H1 (cell line): ENCODE measurements around the gene IL5. TPM values are rescaled to one million over a fixed set of nuclear protein-coding genes. Genes with fewer than 3 reads are reported as not detected.
A peak's percentile ranks its signal among the peaks of the same experiment; 100 is the strongest.

ENCODE experiments used
- CTCF ChIA-PET: fragments of 300-600 bp; sonication (Branson Sonifier 250); formaldehyde crosslinking; loops from one replicate; lab custom pipeline; 2021; ENCODE audit not compliant: partially characterized antibody; lab: Charles Lee
- POLR2A ChIA-PET: fragments of 300-600 bp; sonication (Branson Sonifier 250); formaldehyde crosslinking; loops from one replicate; lab custom pipeline; 2021; ENCODE audit warnings: inconsistent platforms; ENCODE audit not compliant: partially characterized antibody; lab: Charles Lee
- DNase-seq, 2 experiments: peaks; one replicate each; pipeline versions ENCODE4 v3.0.0 to v3.0.0-alpha.2; 2010 to 2022; ENCODE audit warnings: low spot score in 2 of 2, low read depth in 1 of 2, mixed read lengths in 1 of 2
- FAIRE-seq: peaks from 2 replicates; lab custom pipeline; 2011; peaks lifted over from hg19 to GRCh38; lab: Jason Lieb, UNC
- H2AFZ ChIP-seq: 2 replicates; pipeline ENCODE4 v1.8.1; 2012; ENCODE audit warnings: low read length, inconsistent platforms
- H2AK5ac ChIP-seq: 2 replicates; pipeline ENCODE4 v1.6.1; 2013; ENCODE audit warnings: low read depth, low read length
- H2BK120ac ChIP-seq: replicated peaks from 2 replicates; pipeline ENCODE3; 2013; ENCODE audit warnings: low read depth, low read length, inconsistent platforms
- H2BK12ac ChIP-seq: 2 replicates; pipeline ENCODE4 v1.6.1; 2013; ENCODE audit warnings: low read depth, low read length
- H2BK15ac ChIP-seq: 2 replicates; pipeline ENCODE4 v1.6.1; 2013; ENCODE audit warnings: low read length
- H2BK20ac ChIP-seq: 2 replicates; pipeline ENCODE4 v1.6.1; 2013; ENCODE audit warnings: low read length
- H2BK5ac ChIP-seq: 2 replicates; pipeline ENCODE4 v1.6.1; 2013; ENCODE audit warnings: low read depth, low read length
- H3K14ac ChIP-seq: 2 replicates; pipeline ENCODE4 v1.6.1; 2013; ENCODE audit warnings: inconsistent platforms; ENCODE audit not compliant: insufficient read length
- H3K18ac ChIP-seq: 2 replicates; pipeline ENCODE4 v1.6.1; 2013; ENCODE audit warnings: low read length; ENCODE audit errors: extremely low read depth
- H3K23ac ChIP-seq: 2 replicates; pipeline ENCODE4 v1.6.1; 2013; ENCODE audit warnings: inconsistent platforms; ENCODE audit not compliant: insufficient read length
- H3K23me2 ChIP-seq: 2 replicates; pipeline ENCODE4 v1.6.1; 2013; ENCODE audit warnings: low read depth, low read length
- H3K27ac ChIP-seq: 2 replicates; pipeline ENCODE4 v1.6.1; 2011; ENCODE audit warnings: low read depth, low read length, inconsistent platforms
- H3K27me3 ChIP-seq, 4 experiments: replicated peaks in 1 of 4; 1 replicate in 1 of 4; 2 replicates in 3 of 4; pipeline versions ENCODE4 v1.6.1 to v1.8.1; 2011 to 2013; ENCODE audit warnings: low read length in 3 of 4, mild to moderate bottlenecking in 3 of 4, inconsistent platforms in 2 of 4, mixed read lengths in 2 of 4, moderate library complexity in 1 of 4; ENCODE audit not compliant: control insufficient read depth in 3 of 4, insufficient read depth in 3 of 4; ENCODE audit errors: extremely low read depth in 1 of 4
- H3K36me3 ChIP-seq, 4 experiments: 2 replicates each; pipeline versions ENCODE4 v1.6.1 to v1.8.1; 2011 to 2013; ENCODE audit warnings: mild to moderate bottlenecking in 4 of 4, low read length in 3 of 4, moderate library complexity in 2 of 4, control low read depth in 1 of 4, inconsistent platforms in 1 of 4; ENCODE audit not compliant: insufficient read depth in 4 of 4, control insufficient read depth in 2 of 4
- H3K4ac ChIP-seq: replicated peaks from 2 replicates; pipeline ENCODE3; 2013; ENCODE audit warnings: low read length, low read depth, mixed read lengths, inconsistent platforms; ENCODE audit not compliant: insufficient read length
- H3K4me1 ChIP-seq, 4 experiments: replicated peaks in 1 of 4; 1 replicate in 1 of 4; 2 replicates in 3 of 4; pipeline versions ENCODE4 v1.6.1 to v1.8.1; 2011 to 2013; ENCODE audit warnings: low read length in 3 of 4, inconsistent platforms in 2 of 4, mixed read lengths in 1 of 4; ENCODE audit not compliant: insufficient read depth in 4 of 4, control insufficient read depth in 3 of 4
- H3K4me2 ChIP-seq, 2 experiments: 2 replicates each; pipeline versions ENCODE4 v1.6.1 to v1.8.1; 2011 to 2013; ENCODE audit warnings: low read depth in 2 of 2, low read length in 2 of 2, control low read depth in 1 of 2, inconsistent platforms in 1 of 2, mild to moderate bottlenecking in 1 of 2; ENCODE audit not compliant: insufficient read depth in 1 of 2
- H3K4me3 ChIP-seq, 4 experiments: fragments of 200-600, 300-600 bp in 1 of 4; sonication (generic), shearing (Covaris generic), sonication (Bioruptor Twin) in 1 of 4; 2 replicates each; pipeline versions ENCODE4 v1.5.1 to v1.8.1; 2011 to 2016; ENCODE audit warnings: low read length in 4 of 4, low read depth in 3 of 4, control low read depth in 2 of 4, inconsistent platforms in 2 of 4, mild to moderate bottlenecking in 2 of 4, mixed read lengths in 1 of 4, moderate library complexity in 1 of 4; ENCODE audit not compliant: insufficient read depth in 2 of 4; ENCODE audit errors: extremely low read depth in 1 of 4
- H3K56ac ChIP-seq: replicated peaks from 2 replicates; pipeline ENCODE3; 2013; ENCODE audit warnings: low read depth, mild to moderate bottlenecking, mixed read lengths, low read length, inconsistent platforms; ENCODE audit not compliant: insufficient read length
- H3K79me1 ChIP-seq: 2 replicates; pipeline ENCODE4 v1.6.1; 2013; ENCODE audit warnings: low read depth, low read length, control low read depth
- H3K79me2 ChIP-seq, 2 experiments: 2 replicates each; pipeline versions ENCODE4 v1.6.1 to v1.8.1; 2012 to 2013; ENCODE audit warnings: low read length in 2 of 2, mild to moderate bottlenecking in 2 of 2, inconsistent platforms in 1 of 2; ENCODE audit not compliant: insufficient read depth in 2 of 2, control insufficient read depth in 1 of 2
- H3K9ac ChIP-seq, 4 experiments: replicated peaks in 1 of 4; 1 replicate in 1 of 4; 2 replicates in 3 of 4; pipeline versions ENCODE4 v1.6.1 to v1.8.1; 2011 to 2013; ENCODE audit warnings: low read depth in 3 of 4, low read length in 3 of 4, control low read depth in 2 of 4, mild to moderate bottlenecking in 2 of 4, moderate library complexity in 2 of 4, inconsistent platforms in 1 of 4; ENCODE audit errors: extremely low read depth in 1 of 4
- H3K9me3 ChIP-seq, 2 experiments: 2 replicates each; pipeline versions ENCODE4 v1.6.1 to v1.8.1; 2012 to 2013; ENCODE audit warnings: mild to moderate bottlenecking in 2 of 2, moderate library complexity in 2 of 2, control low read depth in 1 of 2, inconsistent platforms in 1 of 2, low read depth in 1 of 2, low read length in 1 of 2, mixed read lengths in 1 of 2; ENCODE audit not compliant: insufficient read depth in 2 of 2
- H4K20me1 ChIP-seq, 2 experiments: replicated peaks in 1 of 2; 2 replicates each; pipeline versions ENCODE3 to v1.8.1; 2011 to 2013; ENCODE audit warnings: inconsistent platforms in 2 of 2, low read length in 2 of 2, mild to moderate bottlenecking in 1 of 2; ENCODE audit not compliant: insufficient read depth in 2 of 2, control insufficient read depth in 1 of 2
- H4K5ac ChIP-seq: 2 replicates; pipeline ENCODE4 v1.6.1; 2013; ENCODE audit warnings: low read length, low read depth, mixed read lengths, inconsistent platforms; ENCODE audit not compliant: insufficient read length
- H4K8ac ChIP-seq: 2 replicates; pipeline ENCODE4 v1.8.0; 2013; ENCODE audit warnings: mild to moderate bottlenecking, moderate library complexity, low read length, inconsistent platforms; ENCODE audit not compliant: insufficient read depth; ENCODE audit errors: extremely low read depth
- H4K91ac ChIP-seq: replicated peaks from 2 replicates; pipeline ENCODE3; 2013; ENCODE audit warnings: low read length, mixed read lengths, inconsistent platforms; ENCODE audit not compliant: insufficient read length
- ASH2L ChIP-seq: fragments of 200-600, 300-600 bp; sonication (generic); IDR thresholded peaks from one replicate; pipeline ENCODE4 v1.7.1; 2017; ENCODE audit warnings: low read length
- ATF3 ChIP-seq: IDR thresholded peaks from 2 replicates; pipeline ENCODE4 v1.6.1; 2011; ENCODE audit warnings: low read depth, mild to moderate bottlenecking, low read length; ENCODE audit not compliant: insufficient read depth
- BACH1 ChIP-seq: IDR thresholded peaks from 2 replicates; pipeline ENCODE4 v1.6.1; 2012; ENCODE audit warnings: low read length, improper control_type of control experiment
- CREB1 ChIP-seq: IDR thresholded peaks from 2 replicates; pipeline ENCODE4 v1.6.1; 2012; ENCODE audit warnings: inconsistent platforms
- CTBP2 ChIP-seq: IDR thresholded peaks from 2 replicates; pipeline ENCODE4 v1.7.0; 2011; ENCODE audit warnings: borderline replicate concordance, mild to moderate bottlenecking, moderate library complexity, mixed read lengths, low read length; ENCODE audit not compliant: insufficient read depth, insufficient read length
- EGR1 ChIP-seq: IDR thresholded peaks from 2 replicates; pipeline ENCODE4 v1.6.1; 2011; ENCODE audit warnings: low read depth, low read length, borderline replicate concordance
- KDM1A ChIP-seq: fragments of 200-600, 300-600 bp; sonication (generic); IDR thresholded peaks from 2 replicates; pipeline ENCODE4 v1.7.1; 2016; ENCODE audit warnings: mild to moderate bottlenecking, low read length, borderline replicate concordance
- KDM4A ChIP-seq: IDR thresholded peaks from one replicate; pipeline ENCODE4 v1.7.1; 2012; ENCODE audit warnings: low read depth, mild to moderate bottlenecking, moderate library complexity, low read length, inconsistent platforms; ENCODE audit not compliant: severe bottlenecking
- POLR2A ChIP-seq, 2 experiments: IDR thresholded peaks; 1 replicate in 1 of 2; 2 replicates in 1 of 2; pipeline ENCODE4 v1.6.1; 2011; ENCODE audit warnings: low read depth in 2 of 2, low read length in 2 of 2, mild to moderate bottlenecking in 2 of 2; ENCODE audit errors: control extremely low read depth in 1 of 2
- RBBP5 ChIP-seq: IDR thresholded peaks from 2 replicates; pipeline ENCODE4 v1.7.1; 2012; ENCODE audit warnings: low read depth, mild to moderate bottlenecking, inconsistent platforms, low read length, moderate library complexity, borderline replicate concordance
- RFX5 ChIP-seq: IDR thresholded peaks from 2 replicates; pipeline ENCODE4 v1.6.1; 2011; ENCODE audit warnings: low read depth, low read length, improper control_type of control experiment, borderline replicate concordance
- SIRT6 ChIP-seq: IDR thresholded peaks from one replicate; pipeline ENCODE4 v1.7.1; 2012; ENCODE audit warnings: low read length, inconsistent platforms
- WGBS, 2 experiments: shearing (Covaris generic) in 1 of 2; methylation state at CpG; one replicate each; pipeline versions ENCODE4 v1.1.6 to v1.1.7; 2013 to 2015; ENCODE audit warnings: low lambda C conversion rate in 2 of 2, mixed read lengths in 2 of 2, inconsistent platforms in 1 of 2, low coverage in 1 of 2, missing lambda C conversion rate in 1 of 2; ENCODE audit not compliant: insufficient replicate concordance in 2 of 2, insufficient coverage in 1 of 2, insufficient read length in 1 of 2; ENCODE audit errors: extremely low coverage in 1 of 2, missing lambda C conversion rate in 1 of 2; 5-methylcytosine and 5-hydroxymethylcytosine counted together
- polyA plus RNA-seq, 7 experiments: library from polyadenylated mRNA; depleted of rRNA in 3 of 7; stranded (reverse) in 5 of 7; unstranded in 2 of 7; fragments of >200 nt in 5 of 7; fragments of 200-250 nt in 2 of 7; gene quantifications; 1 replicate in 5 of 7; 2 replicates in 1 of 7; 4 replicates in 1 of 7; pipeline versions ENCODE4 v1.2.1 to v1.2.3, GENCODE V29; 2011 to 2013; ENCODE audit warnings: missing spikeins in 2 of 7, mixed read lengths in 2 of 7
- total RNA-seq: library from RNA; stranded (reverse); fragmentation: NEBNext Ultra II Directional; extraction: Animal tissue kit (Norgen Biotek cat#: 25700); gene quantifications from 2 replicates; pipeline ENCODE4 v1.2.1, GENCODE V29; 2021

Gene IL5
- total and polyA plus RNA-seq, 2 of the 8 experiments (the other 6 are each of a cell fraction or from before 2014, with no cell fraction given) = not detected

- Histone ChIP-seq H4K91ac (peak within 1 kb of the TSS; percentile 86), H3K79me1 (no peaks in the 10 kb centered on the region), H3K23ac (no peak within 1 kb of the TSS), H2AFZ (peak within 1 kb of the TSS; percentile 27), H3K4me1 (peaks cover 0 to 2% (median 0%) of the 10 kb centered on the region in 4 experiments; a peak in 3 of 7 replicates), H2BK15ac (peak within 1 kb of the TSS; percentile 46; the same call in 1 of the 2 replicates), H3K18ac (peak within 1 kb of the TSS; percentile 79), H3K79me2 (peaks cover 0 to 11% of the 10 kb centered on the region in 2 experiments; a peak in 2 of 4 replicates), H4K5ac (peak within 1 kb of the TSS; percentile 93), H2BK12ac (no peak within 1 kb of the TSS; the same call in 1 of the 2 replicates), H2BK5ac (peak within 1 kb of the TSS; percentile 85; the same call in 1 of the 2 replicates), H3K36me3 (peaks cover 0 to 26% (median 5%) of the 10 kb centered on the region in 4 experiments; a peak in 3 of 8 replicates), H3K27ac (peak within 1 kb of the TSS; percentile 69; the same call in 1 of the 2 replicates), H3K14ac (no peak within 1 kb of the TSS), H3K9ac (peak within 1 kb of the TSS; percentile 43 to 88 (median 78)), H4K20me1 (no peaks in the 10 kb centered on the region), H2AK5ac (no peak within 1 kb of the TSS), H3K4me2 (peak within 1 kb of the TSS; percentile 78 to 85), H3K9me3 (no peaks in the 10 kb centered on the region), H4K8ac (peak within 1 kb of the TSS; percentile 96), H3K27me3 (no peaks in the 10 kb centered on the region), H3K23me2 (peaks cover 9% of the 10 kb centered on the region), H3K4me3 (peak within 1 kb of the TSS; percentile 65 to 78 (median 76)), H3K56ac (peak within 1 kb of the TSS; percentile 78), H3K4ac (peak within 1 kb of the TSS; percentile 44), H2BK120ac (no peak within 1 kb of the TSS), H2BK20ac (no peak within 1 kb of the TSS; the same call in 1 of the 2 replicates)
- DNase-seq (peak; percentile 68 to 90), FAIRE-seq (no peak)
- 3% methylated on average over 49 of the region's 53 CpGs; no CpG with 5 or more reads in 1 of the 2 experiments for WGBS, 2 experiments
- ChIA-PET CTCF (no interaction called here), POLR2A (interaction anchor here (0.6 to 1.0 kb wide), 4 partner anchors 30 to 434 kb away, joined by 3 to 5 read pairs (median 3); no protein-coding TSS in a partner anchor)
- TF ChIP-seq CTBP2 = peak; percentile 94
- peak; percentile 99 for TF ChIP-seq ASH2L
- peak; percentile 19; the same call in 1 of the 2 replicates for TF ChIP-seq KDM1A
- TF ChIP-seq SIRT6 = no peak
- TF ChIP-seq ATF3 = peak; percentile 65
- peak; percentile 62 to 92 for TF ChIP-seq POLR2A (IDR thresholded peaks at IDR 0.05; ENCODE audit: control extremely low read depth in 1 of 2, low read depth in 2 of 2, low read length in 2 of 2)
- no peak for TF ChIP-seq RFX5
- peak; percentile 93 for TF ChIP-seq RBBP5
- TF ChIP-seq KDM4A = peak; percentile 96
- TF ChIP-seq EGR1 = peak; percentile 80; the same call in 1 of the 2 replicates
- peak; percentile 71 for TF ChIP-seq BACH1
- peak; percentile 65 for TF ChIP-seq CREB1
Measured at GRCh38 chr5:132556763-132557477, 13.6 kb upstream of the IL5 start, which contains the start of gene RAD50. Gene RAD50, plus strand, starts transcription at chr5:132556977. Its CDS starts 348 bp downstream, at chr5:132557325.
